Measurements from ENCODE around the gene RGS6.

The RGS6 gene

DNA sequence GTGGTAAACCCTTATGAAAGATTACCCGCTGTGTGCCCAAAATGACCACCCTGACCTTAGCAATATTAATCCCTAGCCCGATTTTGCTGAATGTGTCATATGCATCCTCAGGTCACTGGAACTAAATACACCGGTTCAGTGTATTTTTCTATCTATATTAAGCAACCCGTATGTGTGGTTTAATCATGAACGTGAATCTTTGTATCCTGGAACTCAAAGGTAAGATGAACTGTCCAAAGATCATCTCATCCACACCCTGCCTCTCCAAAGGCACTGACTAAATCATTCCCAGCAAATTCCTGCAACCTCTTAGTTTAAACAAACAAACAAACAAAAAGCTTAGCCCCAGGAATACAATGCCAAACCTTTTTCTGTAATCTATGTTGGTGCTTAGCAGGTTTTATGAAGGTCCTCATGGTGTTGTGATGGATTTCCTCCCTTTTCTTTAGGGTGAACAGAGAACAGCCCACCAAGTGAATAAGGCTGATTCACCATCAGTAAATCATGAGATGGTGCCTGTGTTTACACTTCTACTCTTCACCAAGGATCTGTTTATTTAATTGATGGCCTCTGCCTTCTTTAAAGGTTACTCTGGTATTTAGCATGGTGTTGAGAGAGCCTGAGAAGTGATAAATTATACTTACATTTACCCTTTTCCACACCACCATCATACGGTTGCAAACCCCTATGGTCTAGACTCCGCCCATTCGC, 663.1 kb downstream of the RGS6 start:
- TF ChIP-seq, protein P1, sequence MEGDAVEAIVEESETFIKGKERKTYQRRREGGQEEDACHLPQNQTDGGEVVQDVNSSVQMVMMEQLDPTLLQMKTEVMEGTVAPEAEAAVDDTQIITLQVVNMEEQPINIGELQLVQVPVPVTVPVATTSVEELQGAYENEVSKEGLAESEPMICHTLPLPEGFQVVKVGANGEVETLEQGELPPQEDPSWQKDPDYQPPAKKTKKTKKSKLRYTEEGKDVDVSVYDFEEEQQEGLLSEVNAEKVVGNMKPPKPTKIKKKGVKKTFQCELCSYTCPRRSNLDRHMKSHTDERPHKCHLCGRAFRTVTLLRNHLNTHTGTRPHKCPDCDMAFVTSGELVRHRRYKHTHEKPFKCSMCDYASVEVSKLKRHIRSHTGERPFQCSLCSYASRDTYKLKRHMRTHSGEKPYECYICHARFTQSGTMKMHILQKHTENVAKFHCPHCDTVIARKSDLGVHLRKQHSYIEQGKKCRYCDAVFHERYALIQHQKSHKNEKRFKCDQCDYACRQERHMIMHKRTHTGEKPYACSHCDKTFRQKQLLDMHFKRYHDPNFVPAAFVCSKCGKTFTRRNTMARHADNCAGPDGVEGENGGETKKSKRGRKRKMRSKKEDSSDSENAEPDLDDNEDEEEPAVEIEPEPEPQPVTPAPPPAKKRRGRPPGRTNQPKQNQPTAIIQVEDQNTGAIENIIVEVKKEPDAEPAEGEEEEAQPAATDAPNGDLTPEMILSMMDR (IDR thresholded peaks at IDR 0.05; ENCODE audit: low read depth, low read length), result no peak
- DNase-seq (ENCODE audit: extremely low read depth, low read depth), result no peak

DNA sequence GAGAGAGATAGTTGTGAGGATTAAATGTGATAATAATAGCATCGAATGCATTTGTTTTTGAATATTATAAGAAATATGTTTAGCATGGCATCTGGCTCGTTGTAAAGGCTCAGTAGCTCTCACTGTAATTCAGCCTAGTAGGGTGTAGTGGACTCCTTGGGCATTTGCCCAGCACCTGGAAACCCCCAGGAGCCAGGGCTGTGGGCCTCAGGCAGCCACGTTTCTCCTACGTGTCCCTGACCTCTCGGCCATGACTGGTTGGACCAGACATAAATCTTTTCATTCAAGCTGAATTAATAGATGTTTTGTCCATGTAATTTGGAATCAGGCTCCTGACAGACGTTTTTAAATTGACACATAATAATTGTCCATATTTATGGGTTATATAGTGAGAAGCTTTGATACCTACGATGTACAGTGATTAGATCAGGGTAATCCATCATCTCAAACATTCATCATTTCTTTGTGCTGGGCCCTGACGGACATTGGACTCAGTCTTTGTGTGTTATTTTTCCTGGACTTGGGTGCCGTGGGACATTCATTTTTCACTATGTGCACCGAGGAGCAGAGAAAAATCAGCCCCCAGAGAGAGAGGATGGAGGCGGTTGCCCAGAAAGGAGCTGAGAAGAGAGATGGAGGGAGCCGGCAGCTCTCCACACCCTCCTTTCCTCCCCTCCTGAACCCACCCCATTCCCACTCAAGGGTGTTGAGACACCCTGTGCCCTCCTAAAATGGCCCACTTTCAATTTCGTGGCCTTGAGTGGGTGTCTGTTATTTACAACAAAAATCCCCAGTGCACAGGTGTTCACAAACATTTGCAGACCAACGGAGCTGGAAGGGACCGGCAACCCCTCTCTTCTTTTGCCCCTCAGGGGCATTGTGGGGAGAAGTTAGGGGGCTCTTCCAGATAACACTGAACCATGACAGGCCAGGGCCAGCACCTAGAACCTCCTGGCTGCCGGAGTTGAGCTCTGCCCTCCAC, 665.3 kb downstream of the RGS6 start:
- no peak for DNase-seq (ENCODE audit: extremely low read depth, low read depth)
- TF ChIP-seq, protein P1 (IDR thresholded peaks at IDR 0.05; ENCODE audit: low read depth, low read length), result no peak

DNA sequence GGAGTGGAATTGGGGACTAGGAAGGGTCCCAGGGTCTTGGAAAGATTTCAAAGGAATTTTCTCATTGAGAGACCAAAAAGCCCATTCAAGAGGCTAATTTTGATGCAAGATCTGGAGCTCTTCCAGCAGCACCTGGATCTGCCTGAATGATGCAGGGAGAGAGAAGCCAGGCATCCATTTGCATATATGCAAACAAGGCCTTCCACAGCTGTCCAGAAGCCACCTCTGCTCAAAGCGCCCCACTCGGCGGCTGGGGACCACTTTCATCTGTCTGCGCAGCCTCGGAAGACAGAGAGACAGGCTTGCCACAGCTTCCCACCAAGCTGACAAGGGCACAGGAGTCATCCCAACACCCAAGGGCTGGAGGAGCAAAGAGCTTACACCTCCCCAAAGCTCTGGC, 666.1 kb downstream of the RGS6 start:
- TF ChIP-seq, protein P1 (IDR thresholded peaks at IDR 0.05; ENCODE audit: low read depth, low read length), result no peak
- no peak for DNase-seq (ENCODE audit: extremely low read depth, low read depth)

DNA sequence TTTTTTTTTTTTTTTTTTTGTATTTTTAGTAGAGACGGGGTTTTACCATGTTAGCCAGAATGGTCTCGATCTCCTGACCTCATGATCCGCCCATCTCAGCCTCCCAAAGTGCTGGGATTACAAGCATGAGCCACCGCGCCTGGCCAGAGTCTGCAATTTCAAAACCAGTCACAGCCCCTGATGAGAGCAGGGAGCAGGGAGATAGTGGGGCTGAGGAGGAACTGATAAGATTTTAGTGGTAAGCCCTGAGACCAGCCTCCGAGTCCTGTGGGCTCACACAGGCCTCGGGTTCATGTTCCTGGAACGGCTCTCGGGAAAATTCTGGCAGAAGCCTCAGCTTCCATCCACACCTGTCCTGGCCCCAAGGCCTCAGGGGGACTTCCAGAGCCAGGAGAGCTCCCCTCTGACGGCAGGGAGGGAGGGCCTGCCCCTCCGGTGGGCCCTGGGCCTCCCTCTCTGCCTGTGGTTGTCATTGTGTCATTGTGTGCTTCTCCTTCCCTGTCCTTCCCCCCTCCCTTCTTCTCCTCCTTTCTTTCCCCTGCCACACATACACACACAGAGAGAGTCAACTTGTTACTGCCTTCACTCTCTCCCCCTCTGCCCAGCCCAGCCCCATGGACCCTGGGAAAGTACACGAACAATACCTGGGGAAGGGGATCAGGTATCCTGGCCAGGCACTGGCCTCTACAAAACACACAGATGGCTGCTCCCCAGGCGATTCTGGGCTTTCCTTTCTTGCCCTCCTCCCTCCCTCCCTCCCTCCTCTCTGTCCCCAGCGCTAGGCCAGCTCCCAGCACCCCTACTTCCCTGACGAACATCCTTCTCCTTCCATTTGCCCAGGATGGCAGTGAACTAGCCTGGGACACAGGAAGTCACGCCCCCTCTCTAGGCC, 667.6 kb downstream of the RGS6 start:
- DNase-seq (ENCODE audit: extremely low read depth, low read depth), result no peak
- TF ChIP-seq, protein P1 (IDR thresholded peaks at IDR 0.05; ENCODE audit: low read depth, low read length), result no peak

DNA sequence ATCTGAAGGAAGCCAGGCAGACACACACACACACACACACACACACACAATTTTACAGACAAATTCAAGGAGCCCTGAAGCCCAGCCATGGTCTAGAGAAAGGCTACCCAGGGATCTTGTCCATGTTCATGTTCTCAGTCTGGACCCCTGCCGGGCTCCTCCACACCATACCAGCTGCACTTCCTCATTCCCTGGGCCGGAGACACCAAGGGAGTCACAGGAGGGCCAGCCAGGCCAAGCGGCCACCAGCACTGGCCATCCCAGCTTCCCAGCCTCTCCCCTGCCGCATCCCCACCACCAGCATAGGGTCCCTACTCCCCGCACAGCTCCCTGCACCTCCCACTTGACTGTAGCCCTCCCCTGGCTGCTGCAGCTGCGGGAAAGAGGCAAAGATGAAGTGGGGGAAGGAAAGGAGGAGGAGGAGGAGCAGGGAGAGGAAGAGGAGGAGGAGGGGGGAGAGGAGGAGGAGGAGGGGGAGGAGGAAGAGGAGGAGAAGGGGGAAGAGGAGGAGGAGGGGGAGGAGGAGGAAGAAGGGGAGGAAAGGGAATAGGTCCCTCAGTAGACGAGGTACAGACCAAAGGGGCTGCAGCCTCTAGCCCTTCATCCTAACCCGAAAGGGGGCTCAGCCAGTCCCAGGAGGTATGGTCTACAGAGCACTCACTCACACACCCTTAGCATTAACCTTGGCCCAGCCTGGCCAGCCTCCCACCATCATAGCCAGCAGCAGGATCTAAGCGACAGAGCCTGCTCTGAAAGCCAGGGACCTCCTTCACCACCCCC, 668.5 kb downstream of the RGS6 start:
- no peak for DNase-seq (ENCODE audit: extremely low read depth, low read depth)
- TF ChIP-seq, protein P1 (IDR thresholded peaks at IDR 0.05; ENCODE audit: low read depth, low read length), result no peak

DNA sequence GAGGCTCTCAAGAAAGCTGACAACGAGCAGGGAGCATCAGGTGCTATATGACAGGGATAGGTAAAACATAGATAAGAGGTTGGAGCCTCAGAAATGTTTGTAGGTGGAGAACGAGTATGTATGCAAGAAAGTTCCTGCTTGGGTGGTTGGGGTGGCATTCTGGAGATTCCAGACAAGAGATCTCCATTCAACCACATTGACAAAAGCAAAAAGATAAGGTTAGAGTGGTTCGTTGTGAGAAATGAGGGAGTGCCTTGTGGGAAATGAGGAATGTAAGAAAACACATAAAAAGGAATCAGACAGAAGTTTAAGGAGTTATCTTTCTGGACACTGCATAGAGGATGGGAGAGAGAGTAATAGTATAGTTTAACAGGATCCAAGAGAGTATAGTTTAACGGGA, 671.4 kb downstream of the RGS6 start:
- no peak for DNase-seq (ENCODE audit: extremely low read depth, low read depth)
- TF ChIP-seq, protein P1 (IDR thresholded peaks at IDR 0.05; ENCODE audit: low read depth, low read length), result no peak
